RWPE1 (cell line): ENCODE results near the gene MAP3K19.

ENCODE experiments used
- CTCF ChIA-PET: fragments of 350-600 bp; sonication (Branson Sonifier 250); formaldehyde crosslinking; extraction: SDS; loops from one replicate; lab custom pipeline; 2021; lab: Yijun Ruan, JAX
- POLR2A ChIA-PET: fragments of 400-600 bp; formaldehyde crosslinking; extraction: SDS; loops from one replicate; lab custom pipeline; 2020; ENCODE audit warnings: antibody characterized with exemption; ENCODE audit not compliant: low non-redundant PET; lab: Yijun Ruan, JAX
- DNase-seq: peaks from one replicate; pipeline ENCODE4 v3.0.0; 2012; ENCODE audit warnings: low spot score
- H3K27ac ChIP-seq: fragments of 450-650 bp; 2 replicates; pipeline ENCODE4 v1.5.1; 2017
- TF ChIP-seq, protein P1 (sequence below): fragments of 450-650 bp; conservative IDR thresholded peaks from 2 replicates; pipeline ENCODE4 v1.5.1; 2017; ENCODE audit warnings: low read depth, mild to moderate bottlenecking

Gene MAP3K19

GRCh38 chr2:134955744-134956143 is 91.5 kb downstream of the MAP3K19 start:
- CTCF ChIA-PET = interaction anchor here (0.6 kb wide), 1 partner anchor 119 kb away, joined by 5 read pairs; no protein-coding TSS in a partner anchor
- POLR2A ChIA-PET = interaction anchor here (0.6 kb wide), 1 partner anchor 291 kb away, joined by 3 read pairs; no protein-coding TSS in a partner anchor
- TF ChIP-seq, protein P1, sequence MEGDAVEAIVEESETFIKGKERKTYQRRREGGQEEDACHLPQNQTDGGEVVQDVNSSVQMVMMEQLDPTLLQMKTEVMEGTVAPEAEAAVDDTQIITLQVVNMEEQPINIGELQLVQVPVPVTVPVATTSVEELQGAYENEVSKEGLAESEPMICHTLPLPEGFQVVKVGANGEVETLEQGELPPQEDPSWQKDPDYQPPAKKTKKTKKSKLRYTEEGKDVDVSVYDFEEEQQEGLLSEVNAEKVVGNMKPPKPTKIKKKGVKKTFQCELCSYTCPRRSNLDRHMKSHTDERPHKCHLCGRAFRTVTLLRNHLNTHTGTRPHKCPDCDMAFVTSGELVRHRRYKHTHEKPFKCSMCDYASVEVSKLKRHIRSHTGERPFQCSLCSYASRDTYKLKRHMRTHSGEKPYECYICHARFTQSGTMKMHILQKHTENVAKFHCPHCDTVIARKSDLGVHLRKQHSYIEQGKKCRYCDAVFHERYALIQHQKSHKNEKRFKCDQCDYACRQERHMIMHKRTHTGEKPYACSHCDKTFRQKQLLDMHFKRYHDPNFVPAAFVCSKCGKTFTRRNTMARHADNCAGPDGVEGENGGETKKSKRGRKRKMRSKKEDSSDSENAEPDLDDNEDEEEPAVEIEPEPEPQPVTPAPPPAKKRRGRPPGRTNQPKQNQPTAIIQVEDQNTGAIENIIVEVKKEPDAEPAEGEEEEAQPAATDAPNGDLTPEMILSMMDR = no peak
- H3K27ac ChIP-seq = no peak overlapping the region
- no peak for DNase-seq

- no peak for DNase-seq
- no peak overlapping the region for H3K27ac ChIP-seq
- ChIA-PET POLR2A (no interaction called here), CTCF (no interaction called here)
- TF ChIP-seq, protein P1 = no peak
Measured at GRCh38 chr2:134954065-134954464, 93.2 kb downstream of the MAP3K19 start.

DNA sequence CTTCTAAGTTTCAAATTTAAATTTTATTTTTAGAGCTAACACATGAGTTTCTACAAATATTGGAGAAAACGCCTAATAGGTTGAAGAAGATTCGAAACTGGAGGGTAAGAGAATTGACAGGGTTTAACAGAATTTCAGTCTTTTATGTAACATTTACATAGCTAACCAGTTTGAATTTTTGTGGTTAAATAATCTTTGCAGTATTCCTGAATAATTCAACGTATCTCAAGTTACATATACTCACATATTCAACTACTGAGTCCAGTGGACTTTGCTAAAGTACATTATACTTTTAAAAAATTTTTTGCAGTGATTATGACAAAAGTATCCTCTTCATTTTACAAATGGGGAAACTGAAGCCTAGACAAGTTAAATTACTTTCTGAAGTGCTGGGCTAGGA is 94.6 kb downstream of the MAP3K19 start:
- TF ChIP-seq, protein P1 = no peak
- CTCF ChIA-PET = no interaction called here

DNA sequence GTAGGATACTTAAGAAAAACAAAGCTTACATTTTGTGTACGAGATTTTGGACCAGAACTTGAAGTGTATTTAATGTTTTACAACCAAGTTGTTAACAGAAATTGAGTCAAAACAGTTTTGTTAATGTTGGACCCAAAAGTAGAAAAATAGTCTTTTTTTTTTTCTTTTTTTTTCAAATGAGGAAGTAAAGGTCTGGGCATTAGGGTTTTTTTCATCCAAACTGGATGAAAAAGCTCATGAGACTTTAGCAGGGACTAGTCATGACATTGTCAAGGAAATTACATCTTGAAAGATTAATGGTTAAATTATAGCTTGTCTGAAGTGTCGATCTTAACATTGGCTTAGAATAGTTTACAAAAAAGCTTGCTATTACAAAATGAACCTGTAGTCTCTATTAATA is 96.4 kb downstream of the MAP3K19 start:
- TF ChIP-seq, protein P1 = no peak
- ChIA-PET POLR2A (no interaction called here), CTCF (no interaction called here)

More for the DNA sequence above, 94.6 kb downstream of the MAP3K19 start:
- H3K27ac ChIP-seq = no peak overlapping the region
- no peak for DNase-seq
- POLR2A ChIA-PET = no interaction called here

GRCh38 chr2:134949981-134950708 is 97.1 kb downstream of the MAP3K19 start:
- ChIA-PET CTCF (no interaction called here), POLR2A (no interaction called here)
- H3K27ac ChIP-seq = no peak overlapping the region
- TF ChIP-seq, protein P1 = no peak
- DNase-seq = no peak

More for the DNA sequence above, 96.4 kb downstream of the MAP3K19 start:
- no peak for DNase-seq
- H3K27ac ChIP-seq = no peak overlapping the region

DNA sequence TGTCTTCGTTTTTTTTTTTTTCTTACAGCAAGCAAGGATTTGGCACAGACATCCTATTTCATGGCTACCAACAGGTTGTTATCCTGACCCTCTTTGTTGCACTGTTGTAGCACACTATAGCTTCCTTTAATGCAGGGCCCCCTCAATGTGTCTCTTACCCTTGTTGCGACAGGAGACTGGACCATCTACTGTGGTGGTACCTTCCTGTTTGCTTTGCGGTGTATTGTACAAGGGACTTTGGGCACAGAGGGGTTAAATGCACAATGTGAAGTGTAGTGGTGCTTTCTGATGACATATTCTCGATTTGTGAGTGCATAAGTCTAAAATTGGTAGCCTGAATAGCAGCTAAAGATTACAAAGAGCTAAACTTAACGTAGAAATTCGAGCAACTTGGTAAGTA is 101.2 kb downstream of the MAP3K19 start:
- DNase-seq = no peak
- no peak overlapping the region for H3K27ac ChIP-seq
- TF ChIP-seq, protein P1 = no peak
- ChIA-PET CTCF (interaction anchor here (1.2 kb wide), 1 partner anchor 58 kb away, joined by 5 read pairs; no protein-coding TSS in a partner anchor), POLR2A (no interaction called here)
